ENCODE measurements around the gene DNAJC22. TPM values are rescaled to one million over a fixed set of nuclear protein-coding genes. Genes with fewer than 3 reads are reported as not detected.
"Not testable (repeated sequence)": the region's sequence is repeated elsewhere in the genome, so short reads cannot be mapped to it uniquely, and the experiment has no call there.

Gene DNAJC22
- total RNA-seq, 4 donors from 2014 or later: 0.17 to 0.34 (median 0.26) TPM; not detected in 1

- peaks cover under 1 to 69% (median 35%) of the 10 kb centered on the region in 4 donors for H3K27me3 ChIP-seq
- no peak for DNase-seq (ENCODE audit: extremely low spot score)
- intact Hi-C loops (cut with DNase I): no loop called here
These were observed 15.9 kb upstream of the DNAJC22 start for GRCh38 chr12:49330631-49331379.

GRCh38 chr12:49331380-49332222 is 15.1 kb upstream of the DNAJC22 start:
- Histone ChIP-seq H3K27me3 (peaks cover 9 to 77% (median 43%) of the 10 kb centered on the region in 4 donors), H3K9me3 (no peaks in the 10 kb centered on the region), H3K27ac (replicated peaks in 1 of 4) (no peak overlapping the region), H3K4me3 (no peak overlapping the region), H3K36me3 (no peaks in the 10 kb centered on the region), H3K4me1 (peaks cover 7 to 32% (median 20%) of the 10 kb centered on the region in 4 donors)
- peak; percentile 86 for DNase-seq (ENCODE audit: extremely low spot score)
- no peak for TF ChIP-seq POLR2AphosphoS5 (IDR thresholded peaks at IDR 0.05)
- TF ChIP-seq CTCF (IDR thresholded peaks at IDR 0.05): peak; percentile 64 to 74 (median 72)
- no peak for TF ChIP-seq EP300 (IDR thresholded peaks at IDR 0.05)
- TF ChIP-seq POLR2A (IDR thresholded peaks at IDR 0.05; ENCODE audit: low read depth): no peak
- intact Hi-C loops (cut with DNase I): no loop called here
- WGBS: 42% methylated on average over 10 of the region's 11 CpGs

More at GRCh38 chr12:49330631-49331379, 15.9 kb upstream of the DNAJC22 start:
- Histone ChIP-seq H3K27ac (replicated peaks in 1 of 4) (no peak overlapping the region), H3K9me3 (no peaks in the 10 kb centered on the region), H3K4me1 (peaks cover 7 to 24% (median 15%) of the 10 kb centered on the region in 4 donors), H3K36me3 (no peaks in the 10 kb centered on the region), H3K4me3 (no peak overlapping the region)
- 81% methylated on average over 7 of the region's 14 CpGs for WGBS
- TF ChIP-seq POLR2A (IDR thresholded peaks at IDR 0.05; ENCODE audit: low read depth) (no peak), POLR2AphosphoS5 (IDR thresholded peaks at IDR 0.05) (no peak), EP300 (IDR thresholded peaks at IDR 0.05) (no peak), CTCF (IDR thresholded peaks at IDR 0.05) (no peak)

GRCh38 chr12:49332441-49332861 is 14.2 kb upstream of the DNAJC22 start:
- Histone ChIP-seq H3K36me3 (no peaks in the 10 kb centered on the region), H3K9me3 (no peaks in the 10 kb centered on the region), H3K27me3 (peaks cover 10 to 85% (median 46%) of the 10 kb centered on the region in 4 donors), H3K27ac (replicated peaks in 1 of 4) (no peak overlapping the region), H3K4me3 (no peak overlapping the region), H3K4me1 (peaks cover 7 to 41% (median 28%) of the 10 kb centered on the region in 4 donors)
- WGBS: 75% methylated on average over 11 of the region's 17 CpGs
- intact Hi-C loops (cut with DNase I): no loop called here
- no peak for TF ChIP-seq CTCF (IDR thresholded peaks at IDR 0.05)
- no peak for TF ChIP-seq POLR2AphosphoS5 (IDR thresholded peaks at IDR 0.05)
- TF ChIP-seq EP300 (IDR thresholded peaks at IDR 0.05): no peak
- no peak for TF ChIP-seq POLR2A (IDR thresholded peaks at IDR 0.05; ENCODE audit: low read depth)
- no peak for DNase-seq (ENCODE audit: extremely low spot score)

DNA sequence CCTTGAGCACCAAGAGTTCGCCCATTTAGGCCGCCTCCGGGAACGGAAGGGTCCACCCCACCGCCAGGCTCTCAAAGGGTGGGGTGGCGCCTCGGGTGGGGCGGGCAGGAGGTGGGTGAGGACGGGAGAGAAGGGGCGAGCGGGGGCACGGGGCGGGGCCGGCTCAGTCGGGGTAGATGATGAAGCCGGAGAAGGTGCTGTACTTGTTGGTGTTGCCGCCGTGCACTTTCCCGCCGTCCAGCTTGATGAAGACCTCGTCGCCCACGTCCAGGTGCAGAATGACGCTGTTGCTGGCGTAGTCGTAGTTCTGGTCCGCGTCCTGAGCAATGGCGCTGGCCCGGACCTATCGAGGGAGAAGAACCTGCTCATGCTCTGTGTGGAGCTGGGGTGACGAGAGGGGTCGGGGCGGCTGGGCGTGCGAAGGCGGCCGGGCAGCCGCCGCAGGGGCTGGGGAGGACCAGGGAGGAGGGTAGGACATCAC is 13.8 kb upstream of the DNAJC22 start:
- H3K27me3 ChIP-seq: peaks cover 10 to 90% (median 46%) of the 10 kb centered on the region in 4 donors
- intact Hi-C loops (cut with DNase I): no loop called here
- DNase-seq (ENCODE audit: extremely low spot score): peak; percentile 83

DNA sequence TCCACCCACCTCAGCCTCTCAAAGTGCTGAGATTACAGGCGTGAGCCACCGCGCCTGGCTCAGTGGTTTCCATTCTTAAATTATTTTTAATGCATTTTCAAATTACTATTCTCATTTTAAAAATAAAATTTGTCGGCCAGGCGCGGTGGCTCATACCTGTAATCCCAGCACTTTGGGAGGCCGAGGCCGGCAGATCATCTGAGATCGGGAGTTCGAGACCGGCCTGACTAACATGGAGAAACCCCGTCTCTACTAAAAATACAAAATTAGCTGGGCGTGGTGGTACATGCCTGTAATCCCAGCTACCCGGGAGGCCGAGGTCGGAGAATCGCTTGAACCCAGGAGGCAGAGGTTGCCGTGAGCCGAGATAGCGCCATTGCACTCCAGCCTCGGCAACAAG is 12.9 kb upstream of the DNAJC22 start:
- H3K4me3 ChIP-seq; H3K9me3 ChIP-seq; H3K27ac ChIP-seq (replicated peaks in 1 of 4); DNase-seq (ENCODE audit: extremely low spot score); H3K36me3 ChIP-seq; intact Hi-C loops (cut with DNase I): not testable (repeated sequence)
- Histone ChIP-seq H3K27me3 (peaks cover 10 to 99% (median 46%) of the 10 kb centered on the region in 4 donors), H3K4me1 (peaks cover 7 to 46% (median 30%) of the 10 kb centered on the region in 4 donors)
- 61% methylated on average over 21 of the region's 21 CpGs for WGBS

More for the DNA sequence above, 13.8 kb upstream of the DNAJC22 start:
- Histone ChIP-seq H3K27ac (replicated peaks in 1 of 4) (no peak overlapping the region), H3K9me3 (no peaks in the 10 kb centered on the region), H3K4me1 (peaks cover 7 to 45% (median 30%) of the 10 kb centered on the region in 4 donors), H3K4me3 (peak overlapping the region in 1 of 4 donors; percentile 29), H3K36me3 (no peaks in the 10 kb centered on the region)
- 27% methylated on average over 11 of the region's 40 CpGs for WGBS
- TF ChIP-seq CTCF (IDR thresholded peaks at IDR 0.05) (no peak), POLR2A (IDR thresholded peaks at IDR 0.05; ENCODE audit: low read depth) (no peak), POLR2AphosphoS5 (IDR thresholded peaks at IDR 0.05) (no peak), EP300 (IDR thresholded peaks at IDR 0.05) (no peak)
